Kidney capillary endothelial cell (primary cell): ENCODE data around the gene RSPO3.
A peak's percentile ranks its signal among the peaks of the same experiment; 100 is the strongest.

Experiments
- DNase-seq: peaks from one replicate; pipeline ENCODE4 v3.0.0-alpha.2; 2018; ENCODE audit warnings: low spot score

Gene RSPO3

DNA sequence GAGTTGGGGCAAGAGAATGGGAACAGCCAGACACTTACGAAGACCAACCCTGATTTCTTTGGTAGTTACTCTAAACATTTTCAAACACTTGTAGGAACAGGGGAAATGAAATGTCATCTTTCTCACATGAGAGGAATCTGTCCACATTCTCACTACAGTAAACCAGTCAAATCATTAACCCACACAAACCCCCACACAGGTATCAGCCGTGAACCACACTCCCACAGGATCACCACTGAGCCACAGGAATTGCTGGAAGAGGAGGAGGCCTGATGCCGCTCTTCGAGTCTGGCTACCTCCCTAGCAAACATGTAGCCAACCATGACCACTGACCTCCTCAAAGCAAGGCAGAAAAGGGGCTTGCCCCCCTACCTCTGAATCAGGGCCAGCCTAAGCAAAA is 6.9 kb upstream of the RSPO3 start:
- DNase-seq, result no peak

DNA sequence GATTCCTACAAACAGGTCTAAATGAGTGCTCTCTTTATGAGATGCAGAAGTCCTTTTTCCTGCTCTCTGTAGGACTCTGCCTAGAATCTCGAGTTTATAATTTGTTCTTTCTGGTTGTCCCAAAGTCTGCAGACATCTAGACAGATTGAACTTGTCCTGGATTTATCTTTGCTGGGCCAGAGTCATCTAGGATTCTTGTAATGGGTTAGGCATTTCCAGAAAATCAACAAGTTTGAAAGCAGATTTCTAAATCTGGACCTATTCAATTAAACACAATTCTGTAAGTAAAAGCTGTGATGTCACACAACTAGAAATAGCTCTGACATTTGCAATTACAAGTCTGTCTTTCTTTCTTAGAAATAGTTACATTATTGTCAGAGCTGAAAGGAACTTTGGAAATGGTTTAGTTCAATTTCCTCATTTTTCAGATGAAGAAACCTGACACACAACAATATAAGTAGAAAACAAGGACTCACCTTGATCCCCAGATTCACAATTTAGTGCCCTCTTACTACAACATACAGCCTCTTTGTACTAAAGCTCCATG is 4.2 kb upstream of the RSPO3 start:
- no peak for DNase-seq

DNA sequence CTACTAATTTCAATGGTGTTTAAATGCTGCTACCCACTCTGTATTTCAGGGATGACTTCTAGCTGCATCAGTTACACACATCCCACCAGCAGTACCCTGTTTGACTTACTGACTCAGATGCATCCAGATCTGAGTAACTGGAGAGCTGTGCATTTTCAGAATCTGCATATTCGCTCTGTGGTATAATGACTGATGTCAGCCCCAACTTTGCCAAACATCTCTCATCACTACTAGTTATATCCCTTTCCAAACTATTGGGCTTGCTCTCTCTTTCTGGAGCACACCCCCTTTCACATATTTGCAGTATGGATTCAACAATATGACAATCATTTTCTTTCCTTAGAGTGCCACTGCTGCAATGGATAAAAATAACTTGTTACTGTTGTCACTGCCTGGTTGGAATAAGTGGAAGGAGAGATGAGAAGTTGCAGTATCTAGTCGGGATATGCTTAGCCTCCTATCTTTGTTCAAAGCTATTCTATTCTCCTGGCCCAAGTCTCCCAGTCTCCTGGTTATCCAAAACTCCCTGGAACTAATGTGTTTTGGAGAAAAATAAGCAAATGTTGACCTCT is 3.3 kb upstream of the RSPO3 start:
- DNase-seq, result no peak

DNA sequence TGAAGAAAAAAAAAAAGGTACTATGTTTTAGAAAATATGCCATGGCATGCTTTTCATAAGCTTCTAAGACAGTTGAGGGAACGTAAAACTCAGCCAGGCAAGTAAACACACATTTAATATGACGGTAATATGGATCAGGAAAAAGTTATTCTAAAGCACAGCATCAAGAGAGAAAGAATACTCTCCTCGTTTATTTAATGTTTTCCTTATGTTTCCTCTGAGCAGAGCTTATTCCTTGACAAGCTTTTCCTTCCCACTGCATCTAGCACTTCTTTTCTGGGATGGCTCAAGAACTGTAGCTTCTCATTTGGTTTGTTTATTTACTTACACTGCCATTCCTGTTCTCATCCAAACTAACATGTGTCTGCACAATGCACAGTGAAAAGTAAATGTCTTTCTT is 2.7 kb upstream of the RSPO3 start:
- no peak for DNase-seq

DNA sequence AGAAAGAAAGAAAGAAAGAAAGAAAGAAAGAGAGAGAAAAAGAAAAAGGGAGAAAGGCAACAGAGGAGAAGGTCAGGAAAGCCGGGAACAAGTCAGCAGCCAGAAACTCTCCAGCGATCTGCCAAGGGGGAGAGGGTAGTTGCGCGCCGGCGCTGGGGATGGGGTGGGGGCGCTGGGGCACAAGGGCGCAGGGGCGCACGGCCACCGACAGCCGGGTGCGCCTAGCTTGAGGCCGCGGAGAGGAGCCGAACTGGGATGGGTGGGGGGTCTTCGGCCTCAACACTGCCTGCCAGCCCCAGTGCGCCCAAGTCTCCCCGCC is 533 bp upstream of the RSPO3 start:
- no peak for DNase-seq

DNA sequence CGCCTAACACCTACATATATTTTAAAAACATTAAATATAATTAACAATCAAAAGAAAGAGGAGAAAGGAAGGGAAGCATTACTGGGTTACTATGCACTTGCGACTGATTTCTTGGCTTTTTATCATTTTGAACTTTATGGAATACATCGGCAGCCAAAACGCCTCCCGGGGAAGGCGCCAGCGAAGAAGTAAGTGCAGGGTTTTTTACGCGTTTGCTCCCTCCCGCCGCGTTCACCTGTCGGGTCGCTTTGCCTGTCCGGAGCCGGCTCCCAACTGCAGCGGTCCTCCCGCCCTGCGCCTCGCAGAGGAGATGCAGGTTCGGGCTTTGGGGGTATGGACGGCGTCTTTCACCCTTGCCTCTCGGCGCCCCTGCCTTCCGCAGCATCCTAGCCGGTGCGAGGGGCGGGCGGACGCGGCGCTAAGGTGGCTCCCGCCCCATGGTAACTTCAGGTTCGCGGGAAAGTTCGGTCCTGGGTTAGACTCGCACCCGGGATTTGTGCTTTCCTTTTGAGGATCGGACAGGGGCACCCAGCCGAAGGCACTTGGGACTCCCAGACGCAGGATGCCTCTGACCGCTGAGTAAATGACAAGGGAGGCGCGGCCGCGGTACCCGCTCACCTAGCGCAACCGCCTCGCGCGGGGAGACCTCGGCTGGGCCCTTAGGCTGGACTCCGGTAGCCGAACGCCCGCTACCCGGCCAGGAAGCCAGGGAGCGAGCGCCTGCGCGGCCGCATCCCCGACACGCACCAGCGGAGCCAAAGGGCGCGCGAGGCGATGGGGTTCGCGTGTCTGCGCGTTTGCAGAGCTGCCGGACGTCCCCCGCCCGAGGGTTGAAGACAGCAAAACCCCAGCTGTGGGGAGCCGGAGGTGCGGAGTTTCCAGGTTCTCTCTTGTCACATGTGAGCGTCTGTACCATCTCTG is 891 bp downstream of the RSPO3 start:
- DNase-seq, result no peak

DNA sequence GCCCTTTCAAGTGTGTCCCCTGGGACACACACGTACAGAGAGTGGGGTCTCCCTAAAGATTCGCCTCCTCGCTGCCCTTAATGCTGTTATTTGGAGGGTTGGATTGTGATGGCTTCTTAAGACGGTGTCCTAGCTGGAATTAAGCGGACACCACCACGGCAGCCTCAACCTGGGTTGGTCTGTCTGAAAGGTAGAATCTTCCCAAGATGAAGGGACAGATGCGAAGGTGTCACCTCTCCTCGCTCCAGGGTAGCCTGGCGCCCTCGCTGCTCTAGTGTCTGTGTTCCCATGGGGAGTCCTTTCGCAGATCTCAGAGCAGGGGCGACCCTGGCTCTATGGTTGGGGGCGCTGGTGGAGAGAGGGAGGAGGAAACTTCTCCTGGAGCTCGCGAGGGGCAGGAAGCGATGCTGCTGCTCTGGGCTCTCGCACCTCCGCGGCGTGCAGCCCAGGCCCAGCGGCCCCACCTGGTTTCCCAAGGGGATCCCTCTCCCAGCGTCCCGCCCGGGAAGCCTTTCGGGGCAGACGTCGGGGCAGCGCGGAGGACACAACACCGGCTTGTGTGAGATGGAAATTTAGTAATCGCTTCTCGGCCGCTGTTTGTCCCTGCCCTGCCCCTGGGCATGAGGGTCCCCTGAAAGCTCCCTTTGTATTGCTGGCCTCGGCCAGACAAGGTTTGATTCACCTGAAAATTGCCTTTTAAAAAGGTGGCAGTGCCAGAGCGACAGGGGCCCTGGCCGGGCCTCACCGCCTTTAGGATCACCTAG is 1.7 kb downstream of the RSPO3 start:
- no peak for DNase-seq

GRCh38 chr6:127120787-127121636 is 2.5 kb downstream of the RSPO3 start:
- peak; percentile 60 for DNase-seq

GRCh38 chr6:127121637-127121960 is 3.1 kb downstream of the RSPO3 start:
- DNase-seq, result no peak

DNA sequence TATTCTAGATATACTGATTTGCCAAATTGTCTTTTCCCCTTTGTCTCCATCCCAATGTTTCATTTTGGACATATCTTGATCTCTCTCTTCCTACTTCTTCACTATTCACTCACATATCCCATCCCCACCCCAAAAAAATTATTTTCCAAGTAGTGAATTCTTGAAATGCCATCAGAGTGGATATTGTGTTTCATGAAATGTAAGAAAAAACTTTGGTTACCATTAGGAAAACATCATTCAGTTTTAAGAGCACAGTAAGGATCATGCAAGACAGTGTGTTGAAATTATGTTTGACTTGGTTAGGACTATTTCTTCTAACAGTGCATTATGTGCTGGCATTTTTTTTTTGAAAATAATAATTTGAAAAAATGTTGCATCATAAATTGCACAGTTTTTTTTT is 5.7 kb downstream of the RSPO3 start:
- DNase-seq, result no peak

- DNase-seq, result no peak
These were observed 6.2 kb downstream of the RSPO3 start for GRCh38 chr6:127124680-127125079.

- DNase-seq, result no peak
These were observed 9.6 kb downstream of the RSPO3 start for GRCh38 chr6:127128066-127128465.

- no peak for DNase-seq
These were observed 10.8 kb downstream of the RSPO3 start for GRCh38 chr6:127129251-127129650.

GRCh38 chr6:127131275-127131674 is 12.8 kb downstream of the RSPO3 start:
- DNase-seq, result no peak

- no peak for DNase-seq
These were observed 13.4 kb downstream of the RSPO3 start for GRCh38 chr6:127131772-127132376.

DNA sequence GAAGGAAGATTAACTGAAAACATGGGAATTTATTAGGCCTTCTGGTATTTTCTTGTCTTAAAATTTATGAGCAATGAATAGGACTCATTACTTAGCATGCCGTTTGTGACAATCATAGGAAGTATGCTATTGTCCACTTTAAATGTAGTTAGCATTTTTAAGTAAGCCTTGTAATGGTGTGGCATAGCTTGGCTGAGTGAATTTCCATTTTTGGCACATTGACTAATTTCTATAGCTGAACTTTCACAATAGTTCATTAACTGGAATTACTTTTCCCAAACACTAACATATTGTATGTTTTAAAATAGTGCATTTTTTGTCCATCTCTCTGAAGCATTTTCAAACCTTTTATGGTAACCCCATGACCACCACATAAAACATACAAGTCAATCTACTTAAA is 15.7 kb downstream of the RSPO3 start:
- DNase-seq, result peak; percentile 76

GRCh38 chr6:127136786-127137185 is 18.3 kb downstream of the RSPO3 start:
- no peak for DNase-seq

DNA sequence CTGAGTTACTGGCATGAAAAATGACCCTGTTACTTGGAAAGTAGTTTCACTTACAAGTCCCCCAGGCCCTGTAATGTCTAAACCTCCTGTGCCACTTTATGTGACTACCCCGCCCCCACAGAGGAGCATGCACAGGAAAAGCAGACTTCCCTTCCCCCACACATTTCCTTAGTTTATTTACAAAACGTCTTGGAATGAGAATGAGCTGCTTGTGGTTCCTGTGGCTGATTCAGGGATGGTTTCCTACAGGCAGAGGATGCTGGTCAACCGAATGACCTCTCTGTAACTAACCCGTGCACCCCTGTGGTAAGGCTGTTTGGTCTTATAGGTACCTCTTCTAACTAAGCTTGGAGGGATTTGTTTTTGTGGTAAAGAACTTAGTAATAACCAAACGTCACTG is 28.5 kb downstream of the RSPO3 start:
- DNase-seq, result peak; percentile 89

GRCh38 chr6:127147534-127147933 is 29.1 kb downstream of the RSPO3 start:
- DNase-seq, result no peak

DNA sequence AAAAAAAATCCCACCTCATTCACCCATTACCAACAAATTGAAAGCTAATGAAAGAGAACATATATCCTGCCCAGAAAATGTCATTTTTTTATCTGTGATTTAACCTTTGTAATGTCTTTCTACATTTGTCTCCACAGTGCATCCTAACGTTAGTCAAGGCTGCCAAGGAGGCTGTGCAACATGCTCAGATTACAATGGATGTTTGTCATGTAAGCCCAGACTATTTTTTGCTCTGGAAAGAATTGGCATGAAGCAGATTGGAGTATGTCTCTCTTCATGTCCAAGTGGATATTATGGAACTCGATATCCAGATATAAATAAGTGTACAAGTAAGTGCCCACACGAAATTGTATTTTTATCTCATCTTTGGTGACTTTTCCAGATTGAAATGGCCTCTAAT is 30.0 kb downstream of the RSPO3 start:
- no peak for DNase-seq

GRCh38 chr6:127154509-127154908 is 36.0 kb downstream of the RSPO3 start:
- DNase-seq, result no peak

GRCh38 chr6:127160484-127160883 is 42.0 kb downstream of the RSPO3 start:
- DNase-seq, result no peak
